Psoas muscle (tissue), 8 donors: ENCODE measurements around the gene APOA4. TPM values are rescaled to one million over a fixed set of nuclear protein-coding genes. Genes with fewer than 3 reads are reported as not detected.

Experiments
- ATAC-seq, 4 donors: fragments of 200-7000 bp; cut with Tn5 transposase; one replicate each; pipeline ENCODE4 v1.9.1; 2020; ENCODE audit warnings: moderate library complexity in 3 of 4, mild to moderate bottlenecking in 2 of 4
- DNase-seq, 2 donors: peaks; one replicate each; pipeline ENCODE4 v3.0.0-alpha.2; 2020
- H3K27ac ChIP-seq: fragments of 200-600 bp; one replicate; pipeline ENCODE4 v1.8.0; 2022
- H3K27me3 ChIP-seq, 3 donors: fragments of 200-600 bp in 1 of 3; one replicate each; pipeline versions ENCODE4 v1.6.1 to v1.8.0; 2013 to 2022; ENCODE audit warnings: low read length in 2 of 3, mild to moderate bottlenecking in 2 of 3, moderate library complexity in 1 of 3; ENCODE audit not compliant: insufficient read depth in 3 of 3
- H3K36me3 ChIP-seq, 2 donors: fragments of 200-600 bp in 1 of 2; one replicate each; pipeline versions ENCODE4 v1.6.1 to v1.8.0; 2013 to 2022; ENCODE audit warnings: low read depth in 1 of 2, mild to moderate bottlenecking in 1 of 2, moderate library complexity in 1 of 2; ENCODE audit not compliant: insufficient read depth in 1 of 2
- H3K4me1 ChIP-seq: fragments of 200-600 bp; one replicate; pipeline ENCODE4 v1.8.0; 2022
- H3K4me3 ChIP-seq: fragments of 200-600 bp; one replicate; pipeline ENCODE4 v1.8.0; 2022; ENCODE audit warnings: mild to moderate bottlenecking
- H3K9me3 ChIP-seq: fragments of 200-600 bp; one replicate; pipeline ENCODE4 v1.8.0; 2022
- CTCF ChIP-seq: fragments of 200-600 bp; IDR thresholded peaks from one replicate; pipeline ENCODE4 v1.8.0; 2022; ENCODE audit warnings: antibody characterized with exemption
- WGBS, 3 donors: extraction: QIAGEN DNeasy Blood & Tissue Kit; methylation state at CpG; one replicate each; pipeline versions ENCODE4 v1.1.6 to v1.1.7; 2013; 5-methylcytosine and 5-hydroxymethylcytosine counted together
- intact Hi-C, 2 donors: fragments of 100-400 bp; cut with DNase I; formaldehyde crosslinking; loops; one replicate each; pipeline versions ENCODE4 v1.11.0 to v1.14.2; 2022
- polyA plus RNA-seq, 3 donors: library from polyadenylated mRNA; stranded (reverse); fragments of 200-250 nt; gene quantifications; one replicate each; pipeline ENCODE4 v1.2.3, GENCODE V29; 2013
- total RNA-seq, 4 donors: library from RNA; stranded (reverse); fragmentation: NEBNext Ultra II Directional in 2 of 4; extraction: Animal tissue kit (Norgen Biotek cat#: 25700) in 2 of 4; gene quantifications; one replicate each; pipeline versions ENCODE4 v1.2.1 to v1.2.4, GENCODE V29; 2021 to 2023
- donor health status: healthy with polysubstance abuse.
- donor health status: DM: no; HTN: no; CAD: no; lungs with moderate emphysema.
- donor health status: Bipolar disorder and iron deficiency.
- donor health status: healthy.
- donor health status: DM: yes; HTN: yes; CAD: no.
- donor health status: DM: no; HTN: no; CAD: no.
- donor health status: DM: no; HTN: no; CAD: no.
- donor health status: DM: yes; HTN: yes; CAD: no.

Gene APOA4
- total and polyA plus RNA-seq, 7 donors = 0.44 to 6.0 (median 0.50) TPM; not detected in 4

- H3K4me1 ChIP-seq = no peaks in the 10 kb centered on the region
- H3K27me3 ChIP-seq = no peaks in the 10 kb centered on the region
- no peak overlapping the region for H3K4me3 ChIP-seq
- intact Hi-C loops = no loop called here
- no peak for ATAC-seq
- no peak overlapping the region for H3K27ac ChIP-seq
- no peaks in the 10 kb centered on the region for H3K9me3 ChIP-seq
- 90 to 95% (median 93%) methylated on average over 51 of the region's 51 CpGs for WGBS, 3 donors
- TF ChIP-seq CTCF = no peak
- no peaks in the 10 kb centered on the region for H3K36me3 ChIP-seq
- peak in 1 of 2 donors; percentile 39 for DNase-seq
Observed at GRCh38 chr11:116821050-116821918, 1.8 kb downstream of the APOA4 start.

GRCh38 chr11:116819049-116819448 lies 4.1 kb downstream of the APOA4 start:
- ATAC-seq (no peak), DNase-seq (no peak)
- Histone ChIP-seq H3K4me3 (no peak overlapping the region), H3K36me3 (no peaks in the 10 kb centered on the region), H3K27me3 (no peaks in the 10 kb centered on the region), H3K4me1 (peaks cover 7% of the 10 kb centered on the region), H3K9me3 (no peaks in the 10 kb centered on the region), H3K27ac (no peak overlapping the region)
- intact Hi-C loops = no loop called here
- TF ChIP-seq CTCF = no peak
- WGBS, 3 donors = 85 to 88% (median 86%) methylated on average over 9 of the region's 9 CpGs

GRCh38 chr11:116814502-116814901 lies 8.6 kb downstream of the APOA4 start:
- Histone ChIP-seq H3K9me3 (no peaks in the 10 kb centered on the region), H3K4me1 (peaks cover 11% of the 10 kb centered on the region), H3K27me3 (no peaks in the 10 kb centered on the region), H3K4me3 (no peak overlapping the region), H3K27ac (no peak overlapping the region), H3K36me3 (no peaks in the 10 kb centered on the region)
- intact Hi-C loops = no loop called here
- ATAC-seq (peak in 3 of 4 donors; percentile 32 to 70 (median 48)), DNase-seq (no peak)
- 31 to 43% (median 31%) methylated on average over 6 of the region's 6 CpGs for WGBS, 3 donors
- TF ChIP-seq CTCF = no peak

- 49 to 68% (median 64%) methylated on average over 5 of the region's 5 CpGs for WGBS, 3 donors
- TF ChIP-seq CTCF = no peak
- Histone ChIP-seq H3K9me3 (no peaks in the 10 kb centered on the region), H3K27me3 (no peaks in the 10 kb centered on the region), H3K4me1 (peaks cover 11% of the 10 kb centered on the region), H3K36me3 (no peaks in the 10 kb centered on the region), H3K27ac (no peak overlapping the region), H3K4me3 (no peak overlapping the region)
- intact Hi-C loops = no loop called here
- ATAC-seq = peak; percentile 64 to 79 (median 72)
- DNase-seq = no peak
Observed at GRCh38 chr11:116813781-116814471, 9.2 kb downstream of the APOA4 start.
